Islet precursor cell (in vitro differentiated cells): Measurements from ENCODE around the gene GNPDA2.
A peak's percentile ranks its signal among the peaks of the same experiment; 100 is the strongest.

Experiments
- DNase-seq: peaks from one replicate; pipeline ENCODE4 v3.0.0-alpha.2; 2018

The GNPDA2 gene

DNA sequence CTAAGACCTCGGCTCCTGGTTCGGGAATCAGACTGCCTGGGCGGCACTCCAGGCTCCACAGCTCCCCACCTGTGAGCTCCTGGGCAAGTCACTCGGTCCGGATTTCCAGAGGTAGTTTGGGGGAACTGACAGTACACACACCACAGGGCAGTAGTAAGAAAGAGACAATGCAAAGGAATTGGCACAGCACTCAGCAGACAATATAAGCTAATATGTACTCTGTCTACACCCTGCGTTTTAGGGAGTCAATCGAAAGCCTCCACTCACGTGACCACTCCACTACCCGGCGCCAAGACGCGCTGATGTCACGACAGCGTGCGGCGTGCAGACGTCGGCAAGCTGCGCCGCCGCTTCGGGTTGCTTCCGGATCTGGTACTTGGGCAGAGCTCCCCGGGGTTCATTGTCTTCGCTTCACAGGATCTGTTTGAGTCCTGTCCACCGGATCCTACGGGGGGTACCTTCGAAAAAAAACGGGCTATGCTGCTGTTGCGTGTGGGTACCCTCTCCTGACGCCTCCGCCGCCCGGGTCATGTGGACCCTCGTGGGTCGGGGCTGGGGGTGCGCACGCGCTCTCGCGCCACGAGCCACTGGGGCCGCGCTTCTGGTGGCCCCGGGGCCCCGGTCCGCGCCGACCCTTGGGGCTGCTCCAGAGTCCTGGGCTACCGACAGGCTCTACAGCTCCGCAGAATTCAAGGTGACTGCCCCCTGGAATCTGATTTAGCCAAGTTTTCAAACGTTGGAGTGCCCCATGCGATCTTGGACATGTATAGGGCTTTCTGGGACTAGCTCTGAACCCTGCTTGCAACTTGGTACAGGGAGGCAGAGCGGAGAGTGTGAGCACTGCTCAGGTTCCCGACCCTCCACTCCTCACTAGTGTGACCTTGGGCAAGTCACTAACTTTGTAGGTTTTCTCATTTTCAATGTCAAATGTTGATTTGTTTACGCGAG is 48.0 kb downstream of the GNPDA2 start, which contains the start of gene GUF1:
Gene GUF1 (plus strand): TSS at position 327 of the 948 bp plus-strand sequence. CDS start 203 bp downstream, at position 530.
- DNase-seq = peak; percentile 95

GRCh38 chr4:44675366-44675765 is 51.0 kb downstream of the GNPDA2 start:
- DNase-seq = no peak

DNA sequence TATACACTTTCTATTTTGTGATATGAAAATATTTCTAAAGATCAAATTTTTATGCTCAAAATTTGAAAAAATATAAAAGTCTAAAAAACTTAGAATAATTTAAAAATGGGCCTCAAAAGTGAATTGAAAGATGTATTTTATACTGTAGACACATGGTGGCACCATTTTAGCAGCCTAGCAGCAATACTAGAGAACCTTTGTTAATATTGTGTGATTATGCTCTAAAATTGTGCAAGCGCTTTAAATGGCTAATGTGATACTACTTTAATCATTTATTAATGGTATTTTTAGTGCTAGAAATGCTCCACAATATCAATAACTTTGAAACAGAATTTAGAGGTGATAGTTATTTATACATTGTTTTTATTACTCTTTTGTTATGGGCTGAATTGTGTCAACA is 51.9 kb downstream of the GNPDA2 start:
- no peak for DNase-seq

DNA sequence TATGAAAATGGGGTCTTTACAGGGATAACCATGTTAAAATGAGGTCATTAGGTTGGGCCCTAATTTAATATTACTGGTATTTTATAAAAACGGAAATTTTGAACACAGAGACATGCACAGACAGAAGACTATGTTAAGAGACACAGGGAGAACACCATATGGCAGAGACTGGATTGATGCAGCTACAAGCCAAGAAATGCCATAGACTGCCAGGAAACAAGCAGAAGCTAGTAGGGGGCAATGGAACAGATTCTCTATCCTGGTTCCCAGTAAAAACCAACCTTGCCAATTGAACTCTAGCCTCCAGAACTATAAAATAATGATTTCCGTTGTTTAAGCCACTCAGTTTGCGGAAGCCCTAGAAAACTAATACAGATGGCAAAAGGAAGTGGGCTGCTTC is 54.7 kb downstream of the GNPDA2 start:
- no peak for DNase-seq

DNA sequence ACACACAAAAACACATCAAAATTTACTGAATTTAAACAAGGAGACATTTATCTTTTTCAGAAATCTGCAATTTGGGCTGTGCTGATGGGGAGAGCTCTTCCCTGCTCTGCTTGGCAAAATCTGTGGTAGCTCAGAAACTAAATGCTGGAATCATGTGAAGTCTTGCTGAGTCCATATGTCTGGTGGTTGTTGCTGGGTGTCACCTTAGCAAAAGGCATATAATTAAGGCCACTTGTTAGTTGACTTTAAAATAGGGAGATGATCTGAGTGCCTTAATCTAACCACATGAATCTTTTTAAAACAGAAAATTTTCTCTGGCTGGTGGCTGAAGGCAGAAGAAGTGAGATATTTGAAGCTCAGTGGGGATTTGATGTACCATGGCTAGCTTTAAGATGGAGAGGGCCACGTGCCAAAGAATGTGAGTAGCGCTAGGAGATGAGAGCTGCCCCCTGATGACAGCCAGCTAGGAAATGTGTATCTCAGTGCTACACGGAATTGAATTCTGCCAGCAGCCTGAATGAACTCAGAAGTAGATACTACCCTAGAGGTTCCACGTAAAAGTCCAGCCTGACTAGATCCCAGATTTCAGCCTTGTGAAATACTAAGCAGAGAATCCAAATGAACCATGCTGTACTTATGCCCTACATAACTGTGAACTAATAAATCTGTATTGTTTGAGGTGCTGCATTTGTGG is 55.7 kb downstream of the GNPDA2 start:
- no peak for DNase-seq

DNA sequence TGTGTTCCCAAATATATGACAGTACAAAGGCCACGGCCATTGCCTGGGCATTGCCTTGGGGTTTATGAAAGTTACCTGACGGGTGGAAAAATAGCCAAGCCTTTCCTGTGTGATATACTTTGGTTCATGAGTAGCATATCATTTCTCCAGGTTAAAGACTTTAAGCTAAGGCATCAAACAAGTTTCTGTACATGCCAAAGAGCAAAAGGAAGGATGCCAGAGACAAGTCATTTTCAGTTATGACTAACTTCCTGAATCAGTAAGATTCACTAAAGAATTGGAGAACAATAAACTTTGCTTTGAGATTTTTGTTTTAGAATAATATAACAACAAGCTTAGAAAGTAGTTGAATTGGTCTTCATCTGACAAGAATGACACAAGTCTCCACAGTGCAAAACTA is 57.8 kb downstream of the GNPDA2 start:
- DNase-seq = no peak

- DNase-seq = no peak
Observed at GRCh38 chr4:44663539-44664263, 62.7 kb downstream of the GNPDA2 start.

DNA sequence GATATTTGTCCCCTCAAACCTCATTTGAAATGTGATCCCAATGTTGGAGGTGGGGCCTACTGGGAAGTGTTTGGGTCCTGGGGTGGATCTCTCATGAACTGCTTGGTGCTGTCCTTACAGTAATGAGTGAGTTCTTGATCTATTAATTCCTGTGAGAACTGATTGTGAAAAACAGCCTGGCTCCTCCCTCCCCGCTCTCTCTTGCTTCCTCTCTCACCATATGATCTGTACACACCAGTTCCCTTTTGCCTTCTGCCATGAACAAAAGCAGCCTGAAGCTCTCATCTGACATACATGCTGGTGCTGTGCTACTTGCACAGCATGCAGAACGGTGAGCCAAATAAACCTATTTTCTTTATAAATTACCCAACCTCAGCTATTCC is 63.7 kb downstream of the GNPDA2 start:
- no peak for DNase-seq

GRCh38 chr4:44661940-44662622 is 64.3 kb downstream of the GNPDA2 start:
- DNase-seq = no peak

DNA sequence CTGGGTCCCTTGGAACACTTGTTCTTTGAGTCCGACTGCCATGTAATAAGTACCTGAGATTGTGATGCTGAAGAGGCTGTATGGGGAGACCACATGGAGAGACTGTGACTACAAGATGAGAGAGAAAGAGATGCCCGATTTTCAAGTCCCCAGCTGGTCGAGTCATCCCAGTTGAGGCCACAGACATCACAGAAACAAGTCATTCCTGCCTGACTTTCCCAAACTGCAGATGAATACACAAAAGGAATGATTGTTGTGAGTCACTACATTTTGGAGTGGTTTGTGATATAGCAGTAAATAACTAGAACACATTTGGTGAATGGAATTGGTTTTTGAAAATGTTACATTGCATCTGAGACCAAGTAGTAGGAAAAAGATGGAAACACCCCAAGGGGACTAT is 66.0 kb downstream of the GNPDA2 start:
- no peak for DNase-seq

DNA sequence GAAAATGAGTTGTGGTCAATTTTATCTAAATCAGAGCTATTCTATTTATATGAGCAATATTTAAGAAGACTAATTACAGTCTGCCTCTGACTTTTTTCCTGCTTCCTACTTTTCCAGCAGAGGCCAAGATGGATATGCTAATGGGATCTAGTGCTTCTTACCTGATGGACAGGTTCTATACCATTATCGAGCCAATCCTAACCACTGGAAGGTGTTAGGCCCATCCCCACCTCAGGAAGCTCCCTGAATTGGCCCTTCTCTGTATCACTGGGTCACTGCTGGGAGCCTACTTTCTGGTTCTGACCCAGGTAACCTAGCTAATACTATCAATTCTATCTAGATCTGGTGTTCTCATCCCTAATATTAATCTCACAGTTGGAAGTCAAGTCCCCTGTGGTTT is 74.4 kb downstream of the GNPDA2 start:
- DNase-seq = no peak
